Dendritic cell treated with granulocyte-macrophage colony-stimulating factor and Interleukin-4, amounts not matched to agents 40 ng/mL and 50 ng/mL, for 4 days (primary cell): ENCODE data around the gene MDGA2.

ENCODE experiments used
- H3K27ac Mint-ChIP-seq: one replicate; pipeline ENCODE4 v1.8.0; 2022; ENCODE audit warnings: mild to moderate bottlenecking, mixed read lengths
- H3K27me3 Mint-ChIP-seq: one replicate; pipeline ENCODE4 v1.8.0; 2022; ENCODE audit warnings: mild to moderate bottlenecking, mixed read lengths
- H3K36me3 Mint-ChIP-seq: one replicate; pipeline ENCODE4 v1.8.0; 2022; ENCODE audit warnings: low read depth, mixed read lengths
- H3K4me1 Mint-ChIP-seq: one replicate; pipeline ENCODE4 v1.8.0; 2022; ENCODE audit warnings: low read depth, mixed read lengths
- H3K4me3 Mint-ChIP-seq: one replicate; pipeline ENCODE4 v1.8.0; 2022; ENCODE audit warnings: mild to moderate bottlenecking, moderate library complexity, mixed read lengths
- H3K9me3 Mint-ChIP-seq: one replicate; pipeline ENCODE4 v1.8.0; 2022; ENCODE audit warnings: mixed read lengths
- intact Hi-C: fragments of 100-400 bp; cut with micrococcal nuclease; formaldehyde crosslinking; loops from one replicate; pipeline ENCODE4 v1.15.0; 2022

MDGA2 gene

DNA sequence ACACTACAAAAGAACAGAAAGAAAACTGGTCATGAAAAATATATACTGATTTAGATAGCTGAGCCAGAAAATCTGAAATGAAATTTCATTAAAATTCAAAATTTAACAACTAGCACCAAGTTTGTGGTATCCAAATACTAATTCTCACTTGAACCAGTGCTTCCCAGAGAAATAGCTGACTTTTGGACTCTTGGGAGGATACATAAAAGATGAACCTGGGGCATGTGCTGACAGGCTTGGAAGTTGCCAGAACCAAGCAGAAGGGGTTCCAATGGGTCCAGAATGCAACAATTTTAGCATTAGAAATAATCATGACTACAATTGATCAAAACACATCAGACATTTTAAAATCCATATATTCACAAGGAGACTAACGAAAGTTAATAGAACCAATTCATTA is 175.0 kb downstream of the MDGA2 start:
- Mint-ChIP-seq H3K36me3 (no peaks in the 10 kb centered on the region), H3K4me1 (no peaks in the 10 kb centered on the region), H3K4me3 (no peak overlapping the region), H3K27me3 (no peaks in the 10 kb centered on the region), H3K27ac (no peak overlapping the region), H3K9me3 (peaks cover 11% of the 10 kb centered on the region)
- intact Hi-C loops: no loop called here

DNA sequence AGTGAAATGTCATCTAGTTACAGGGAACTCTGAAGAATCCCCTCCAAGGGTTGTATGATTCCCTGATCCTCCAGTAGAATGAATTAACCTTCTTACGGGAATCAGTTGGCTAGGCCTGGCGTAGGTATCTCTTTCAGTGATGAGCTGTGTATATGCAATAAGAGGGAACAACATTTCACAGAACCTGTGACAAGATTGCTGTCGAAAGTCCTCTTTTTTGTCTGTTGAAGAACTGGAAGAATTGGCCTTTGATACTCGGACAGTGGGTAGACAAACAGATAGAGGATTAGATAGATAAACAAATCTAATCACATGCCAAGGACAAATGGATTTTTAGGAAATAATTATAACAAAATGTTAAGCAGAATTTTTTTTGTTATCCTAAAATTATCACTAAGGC is 184.6 kb downstream of the MDGA2 start:
- intact Hi-C loops: no loop called here
- H3K4me1 Mint-ChIP-seq: no peaks in the 10 kb centered on the region
- no peak overlapping the region for H3K27ac Mint-ChIP-seq
- no peak overlapping the region for H3K4me3 Mint-ChIP-seq
- no peaks in the 10 kb centered on the region for H3K36me3 Mint-ChIP-seq
- no peaks in the 10 kb centered on the region for H3K27me3 Mint-ChIP-seq
- H3K9me3 Mint-ChIP-seq: peaks cover 5% of the 10 kb centered on the region

DNA sequence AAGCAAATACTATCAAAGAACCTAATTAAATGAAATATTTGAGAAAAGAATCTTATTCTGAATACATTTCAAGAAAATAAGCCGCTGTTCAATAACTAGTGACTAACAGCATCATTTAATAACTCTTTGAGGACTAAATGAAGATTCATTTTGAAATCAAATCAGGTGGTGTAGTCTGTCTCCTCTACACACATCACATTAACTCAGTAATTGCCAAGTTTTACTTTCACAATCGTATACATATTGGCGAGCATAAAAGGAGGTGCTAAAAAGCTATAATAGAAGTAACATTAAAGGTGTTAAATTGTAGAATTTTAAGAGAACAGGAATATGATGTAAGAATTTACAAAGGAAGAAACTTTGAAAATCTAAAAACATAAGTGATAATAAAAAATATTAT is 185.1 kb downstream of the MDGA2 start:
- Mint-ChIP-seq H3K9me3 (peaks cover 5% of the 10 kb centered on the region), H3K27me3 (no peaks in the 10 kb centered on the region), H3K4me3 (no peak overlapping the region), H3K36me3 (no peaks in the 10 kb centered on the region), H3K27ac (no peak overlapping the region), H3K4me1 (no peaks in the 10 kb centered on the region)
- intact Hi-C loops: no loop called here

DNA sequence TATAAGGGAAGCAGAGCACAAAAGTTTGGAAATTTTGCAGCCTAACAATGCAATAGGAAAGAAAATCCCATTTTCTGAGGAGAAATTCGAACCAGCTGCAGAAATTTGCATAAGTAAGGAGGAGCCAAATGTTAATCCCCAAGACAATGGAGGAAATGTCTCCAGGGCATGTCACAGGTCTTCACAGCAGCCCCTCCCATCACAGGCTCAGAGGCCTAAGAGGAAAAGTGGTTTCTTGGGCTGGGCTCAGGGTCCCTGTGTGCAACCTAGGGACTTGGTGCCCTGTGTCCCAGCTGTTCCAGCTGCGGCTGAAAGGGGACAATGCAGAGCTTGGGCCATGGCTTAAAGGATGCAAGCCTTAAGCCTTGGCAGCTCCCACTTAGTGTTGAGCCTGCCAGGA is 190.0 kb downstream of the MDGA2 start:
- H3K36me3 Mint-ChIP-seq: no peaks in the 10 kb centered on the region
- no peaks in the 10 kb centered on the region for H3K4me1 Mint-ChIP-seq
- H3K9me3 Mint-ChIP-seq: peaks cover 5% of the 10 kb centered on the region
- intact Hi-C loops: no loop called here
- no peak overlapping the region for H3K27ac Mint-ChIP-seq
- H3K4me3 Mint-ChIP-seq: no peak overlapping the region
- no peaks in the 10 kb centered on the region for H3K27me3 Mint-ChIP-seq

DNA sequence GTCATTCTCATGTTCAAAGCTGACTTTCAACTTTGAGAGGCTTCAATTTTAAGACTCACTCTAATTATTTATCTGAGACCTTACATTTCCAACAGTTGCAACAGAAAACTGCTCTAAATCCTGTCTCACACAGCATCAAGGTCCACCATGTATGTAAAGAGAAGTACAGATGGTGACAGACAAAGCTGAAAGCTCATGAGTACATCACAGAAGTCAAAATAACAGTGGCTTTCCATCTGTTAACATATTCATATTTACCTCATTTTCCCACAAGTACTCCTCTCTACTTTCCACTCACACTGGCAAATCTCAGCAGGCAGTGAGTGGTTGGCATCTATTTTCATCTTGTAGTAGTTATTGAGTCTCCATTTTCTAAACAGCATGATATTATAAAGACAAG is 192.0 kb downstream of the MDGA2 start:
- no peaks in the 10 kb centered on the region for H3K27me3 Mint-ChIP-seq
- H3K4me1 Mint-ChIP-seq: no peaks in the 10 kb centered on the region
- no peak overlapping the region for H3K27ac Mint-ChIP-seq
- intact Hi-C loops: no loop called here
- H3K36me3 Mint-ChIP-seq: no peaks in the 10 kb centered on the region
- no peak overlapping the region for H3K4me3 Mint-ChIP-seq
- H3K9me3 Mint-ChIP-seq: no peaks in the 10 kb centered on the region

DNA sequence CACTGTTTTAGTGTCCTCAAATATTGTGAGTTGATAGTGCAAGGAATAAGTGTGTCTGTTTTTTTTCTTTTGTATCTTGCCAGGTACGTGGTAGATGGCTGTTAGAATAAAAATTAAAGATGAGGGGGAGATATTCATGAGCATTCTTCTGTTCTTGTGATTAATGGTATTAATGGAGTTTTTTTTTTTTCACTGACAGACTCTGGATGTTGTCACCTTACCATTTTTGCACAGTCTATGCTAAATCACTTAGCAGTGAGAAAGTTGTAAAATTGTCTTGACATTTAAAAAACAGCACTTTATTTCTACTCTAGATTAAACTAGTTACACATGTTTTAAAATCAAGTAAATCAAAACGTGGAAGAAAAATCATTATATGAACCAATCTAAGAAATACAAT is 204.3 kb downstream of the MDGA2 start:
- Mint-ChIP-seq H3K36me3 (no peaks in the 10 kb centered on the region), H3K4me3 (no peak overlapping the region), H3K27ac (no peak overlapping the region), H3K4me1 (no peaks in the 10 kb centered on the region), H3K27me3 (no peaks in the 10 kb centered on the region), H3K9me3 (peaks cover 12% of the 10 kb centered on the region)
- intact Hi-C loops: no loop called here

DNA sequence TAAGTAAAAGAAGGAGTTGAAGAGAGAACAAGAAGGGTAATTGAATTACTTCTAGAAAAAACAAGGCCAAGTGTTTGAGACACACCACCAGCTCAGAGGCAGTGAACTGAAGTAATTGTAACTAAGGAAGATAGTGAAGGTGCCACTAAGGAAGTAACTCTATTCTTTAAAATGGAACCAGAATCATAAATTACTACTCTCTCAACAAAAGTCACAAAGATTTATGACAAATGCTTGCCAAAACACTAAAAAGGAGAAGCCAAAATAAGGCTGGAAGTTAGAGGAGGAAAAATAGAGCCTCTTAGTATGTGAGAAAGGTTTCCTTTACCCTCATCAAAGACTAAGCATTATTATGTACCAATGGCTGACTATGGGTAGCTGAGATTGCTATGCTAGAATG is 208.5 kb downstream of the MDGA2 start:
- Mint-ChIP-seq H3K4me3 (no peak overlapping the region), H3K27me3 (no peaks in the 10 kb centered on the region), H3K4me1 (no peaks in the 10 kb centered on the region), H3K9me3 (no peaks in the 10 kb centered on the region), H3K36me3 (no peaks in the 10 kb centered on the region), H3K27ac (no peak overlapping the region)
- intact Hi-C loops: no loop called here

DNA sequence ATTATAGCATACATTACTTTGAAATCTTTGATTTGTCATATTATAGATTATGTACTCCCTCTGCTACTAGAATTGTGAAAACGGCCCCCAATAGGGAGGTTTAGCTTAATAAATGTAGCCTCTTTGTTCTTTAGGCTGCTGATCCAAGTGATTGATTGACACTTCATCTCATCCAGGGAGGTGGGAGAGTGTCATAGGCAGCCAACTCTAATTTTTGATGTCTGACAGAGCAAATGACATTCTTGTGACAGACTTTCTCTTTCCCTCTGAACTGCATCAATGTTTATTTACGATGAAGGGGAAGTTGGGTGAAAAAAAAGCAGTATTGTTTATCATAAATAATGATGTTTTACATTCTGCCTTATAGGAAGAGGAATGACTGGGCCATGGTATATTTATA is 221.4 kb downstream of the MDGA2 start:
- no peak overlapping the region for H3K27ac Mint-ChIP-seq
- no peaks in the 10 kb centered on the region for H3K4me1 Mint-ChIP-seq
- peaks cover under 1% of the 10 kb centered on the region for H3K9me3 Mint-ChIP-seq
- H3K4me3 Mint-ChIP-seq: no peak overlapping the region
- no peaks in the 10 kb centered on the region for H3K36me3 Mint-ChIP-seq
- no peaks in the 10 kb centered on the region for H3K27me3 Mint-ChIP-seq
- intact Hi-C loops: no loop called here

DNA sequence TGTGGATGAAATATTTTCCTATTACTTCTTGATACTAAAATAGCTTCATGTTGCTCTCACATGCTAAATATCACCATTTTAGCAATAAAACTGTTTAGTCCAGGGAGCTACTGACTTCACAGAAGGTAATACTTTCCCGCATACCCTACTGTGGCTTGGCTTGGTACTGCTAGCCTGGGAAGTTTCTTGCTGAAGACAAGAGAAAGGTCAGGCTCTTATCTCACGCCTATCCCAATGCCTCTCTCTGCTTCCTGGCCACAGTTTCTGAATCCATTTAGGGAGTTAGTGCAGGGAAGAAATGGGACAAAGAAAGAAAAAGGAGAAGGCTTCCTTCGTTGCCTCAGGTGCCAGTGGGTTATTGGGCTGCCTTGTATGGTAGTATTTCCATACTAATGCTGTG is 228.3 kb downstream of the MDGA2 start:
- Mint-ChIP-seq H3K4me3 (no peak overlapping the region), H3K27me3 (no peaks in the 10 kb centered on the region), H3K9me3 (peaks cover 9% of the 10 kb centered on the region), H3K36me3 (no peaks in the 10 kb centered on the region), H3K4me1 (no peaks in the 10 kb centered on the region), H3K27ac (no peak overlapping the region)
- intact Hi-C loops: no loop called here

DNA sequence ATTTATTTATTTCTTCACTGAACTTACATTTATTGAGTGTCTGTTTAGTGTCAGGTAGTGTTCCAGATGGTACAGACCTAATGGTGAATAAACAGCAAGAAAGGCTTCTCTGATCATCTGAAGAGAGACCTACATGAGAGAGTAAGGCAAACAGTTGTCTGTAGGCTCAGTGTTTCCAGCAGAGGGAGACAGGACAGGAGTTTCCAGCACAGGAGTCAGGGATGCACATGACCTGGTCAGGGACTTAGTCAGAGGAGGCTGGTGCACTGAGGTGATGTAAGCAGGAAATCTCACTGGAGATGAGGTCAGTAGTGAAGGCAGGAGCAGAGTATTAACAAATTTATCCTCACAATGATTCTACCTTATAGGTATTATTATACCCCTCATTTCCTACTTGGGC is 233.2 kb downstream of the MDGA2 start:
- H3K4me1 Mint-ChIP-seq: no peaks in the 10 kb centered on the region
- intact Hi-C loops: no loop called here
- peaks cover 9% of the 10 kb centered on the region for H3K9me3 Mint-ChIP-seq
- no peaks in the 10 kb centered on the region for H3K27me3 Mint-ChIP-seq
- H3K36me3 Mint-ChIP-seq: no peaks in the 10 kb centered on the region
- H3K27ac Mint-ChIP-seq: no peak overlapping the region
- no peak overlapping the region for H3K4me3 Mint-ChIP-seq

DNA sequence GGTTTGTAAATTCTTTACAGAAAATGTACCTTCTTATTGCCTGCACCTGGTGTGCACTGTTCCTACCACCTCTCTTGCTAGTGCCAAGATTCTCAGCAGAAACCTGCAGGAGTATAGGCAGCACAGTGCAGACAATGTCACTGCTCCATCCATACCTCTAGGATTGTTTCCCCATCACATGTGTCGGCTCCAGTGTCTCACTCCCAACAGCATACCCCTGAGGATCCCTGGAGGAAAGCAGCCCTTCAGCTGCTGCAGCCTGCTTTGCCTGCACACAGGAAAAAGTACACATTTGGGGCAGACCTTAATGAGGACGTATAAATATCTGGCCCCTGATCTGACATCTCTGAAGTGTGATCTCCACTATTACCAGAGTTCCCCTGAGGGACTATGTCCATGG is 235.5 kb downstream of the MDGA2 start:
- Mint-ChIP-seq H3K36me3 (no peaks in the 10 kb centered on the region), H3K4me3 (no peak overlapping the region), H3K9me3 (peaks cover 3% of the 10 kb centered on the region), H3K27me3 (no peaks in the 10 kb centered on the region), H3K4me1 (no peaks in the 10 kb centered on the region), H3K27ac (no peak overlapping the region)
- intact Hi-C loops: no loop called here

DNA sequence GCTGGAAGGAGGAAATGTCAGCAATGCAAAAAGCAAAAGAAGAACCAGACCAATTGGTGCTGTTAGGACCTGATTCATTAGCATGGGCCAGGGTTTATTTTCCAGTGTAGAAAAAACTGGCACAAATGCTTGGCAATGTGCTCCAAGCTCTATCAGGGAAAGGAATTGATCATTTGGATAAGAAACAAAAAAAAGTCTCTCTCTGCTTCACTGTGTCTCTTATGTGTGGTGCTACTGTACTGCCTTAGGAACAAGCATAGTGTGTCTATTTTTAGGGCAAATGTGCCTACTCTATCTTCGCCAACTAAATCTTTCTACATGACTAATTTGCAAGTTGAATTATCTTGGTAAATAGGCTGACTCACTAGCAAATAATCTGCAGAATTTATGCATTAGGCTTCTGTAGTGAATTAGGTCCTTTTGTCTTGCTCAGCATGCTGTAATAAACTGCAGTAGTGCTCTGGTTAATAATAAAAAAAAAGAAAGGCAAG is 236.7 kb downstream of the MDGA2 start:
- H3K27me3 Mint-ChIP-seq: no peaks in the 10 kb centered on the region
- no peak overlapping the region for H3K27ac Mint-ChIP-seq
- H3K4me1 Mint-ChIP-seq: no peaks in the 10 kb centered on the region
- no peaks in the 10 kb centered on the region for H3K36me3 Mint-ChIP-seq
- H3K4me3 Mint-ChIP-seq: no peak overlapping the region
- intact Hi-C loops: no loop called here
- H3K9me3 Mint-ChIP-seq: no peaks in the 10 kb centered on the region

DNA sequence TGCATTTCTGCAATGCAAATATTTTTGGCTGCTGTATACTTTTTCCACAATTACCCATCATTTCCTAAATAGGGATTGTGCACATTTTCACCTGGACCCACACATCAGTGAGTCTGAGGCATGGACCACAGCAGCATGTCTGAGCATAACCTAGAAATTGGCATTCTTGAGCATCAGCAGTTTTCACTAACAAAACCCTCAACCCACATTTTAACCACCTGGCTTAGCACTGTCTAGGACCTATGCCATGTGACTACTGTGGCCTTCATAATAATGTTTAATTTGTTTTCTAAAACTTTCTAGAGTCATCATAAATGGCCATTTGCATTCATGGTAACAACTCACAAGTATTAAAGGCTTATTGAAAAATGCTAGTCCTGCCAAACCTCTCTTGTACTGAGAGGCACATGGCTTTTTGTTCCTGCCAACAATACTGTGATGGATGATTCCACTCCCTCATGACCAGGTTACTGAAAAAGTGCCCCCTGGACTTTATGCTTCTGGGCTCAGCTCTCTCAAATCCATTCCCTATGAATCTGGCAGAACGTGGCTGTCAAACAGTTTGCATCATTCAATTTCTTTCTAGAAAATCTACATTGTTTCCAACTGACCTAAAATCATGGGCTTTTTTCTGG is 240.0 kb downstream of the MDGA2 start:
- H3K9me3 Mint-ChIP-seq: no peaks in the 10 kb centered on the region
- intact Hi-C loops: no loop called here
- no peaks in the 10 kb centered on the region for H3K27me3 Mint-ChIP-seq
- no peaks in the 10 kb centered on the region for H3K36me3 Mint-ChIP-seq
- no peak overlapping the region for H3K27ac Mint-ChIP-seq
- H3K4me3 Mint-ChIP-seq: no peak overlapping the region
- no peaks in the 10 kb centered on the region for H3K4me1 Mint-ChIP-seq

DNA sequence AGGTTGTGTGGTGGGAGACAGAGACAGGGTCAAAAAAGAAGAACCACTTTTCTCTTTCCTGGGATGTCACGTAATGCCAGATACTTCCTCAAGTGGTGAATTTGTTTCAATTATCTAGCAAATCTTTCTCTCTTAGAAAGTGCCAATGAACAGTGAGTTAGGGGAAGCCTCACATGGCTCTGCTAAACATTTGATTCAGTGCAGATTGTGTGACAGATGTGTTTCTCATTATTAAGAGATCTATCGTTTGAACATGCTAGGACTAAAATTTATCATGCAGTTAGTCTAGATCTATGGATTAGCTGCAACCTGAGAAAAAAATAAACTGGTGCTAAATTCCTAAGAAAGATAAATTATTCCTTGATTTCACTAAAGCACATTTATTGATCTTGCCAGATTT is 247.8 kb downstream of the MDGA2 start:
- no peaks in the 10 kb centered on the region for H3K4me1 Mint-ChIP-seq
- H3K27ac Mint-ChIP-seq: no peak overlapping the region
- no peaks in the 10 kb centered on the region for H3K27me3 Mint-ChIP-seq
- H3K9me3 Mint-ChIP-seq: no peaks in the 10 kb centered on the region
- no peaks in the 10 kb centered on the region for H3K36me3 Mint-ChIP-seq
- intact Hi-C loops: no loop called here
- H3K4me3 Mint-ChIP-seq: no peak overlapping the region

DNA sequence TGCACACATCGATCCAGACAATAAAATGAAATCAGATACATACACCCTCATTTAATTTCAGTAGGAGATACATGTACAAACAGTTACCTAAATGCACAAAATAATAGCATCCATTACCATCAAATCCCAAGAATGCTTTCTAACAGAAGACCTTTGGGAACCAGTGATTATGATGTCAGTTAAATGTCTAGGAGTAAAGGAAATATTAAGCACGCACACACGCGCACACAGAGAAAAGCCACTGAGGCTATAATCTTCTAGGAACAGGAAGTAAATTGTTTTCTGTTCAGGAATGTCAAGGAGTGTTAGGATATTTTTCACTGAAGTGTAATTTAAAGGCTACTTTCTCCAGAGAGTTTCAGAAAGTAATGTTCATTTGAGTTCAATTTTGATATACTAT is 250.1 kb downstream of the MDGA2 start:
- intact Hi-C loops: no loop called here
- no peaks in the 10 kb centered on the region for H3K27me3 Mint-ChIP-seq
- H3K4me1 Mint-ChIP-seq: no peaks in the 10 kb centered on the region
- no peaks in the 10 kb centered on the region for H3K9me3 Mint-ChIP-seq
- H3K36me3 Mint-ChIP-seq: no peaks in the 10 kb centered on the region
- H3K27ac Mint-ChIP-seq: no peak overlapping the region
- no peak overlapping the region for H3K4me3 Mint-ChIP-seq
